COLO668 (cell line): ENCODE results near the gene SMG6.
A peak's percentile ranks its signal among the peaks of the same experiment; 100 is the strongest.
"Not testable (repeated sequence)": the region's sequence is repeated elsewhere in the genome, so short reads cannot be mapped to it uniquely, and the experiment has no call there.

Experiments
- DNase-seq: peaks from one replicate; lab custom pipeline; 2025; ENCODE audit not compliant: unreplicated experiment; lab: John Stamatoyannopoulos, UW

SMG6 gene

DNA sequence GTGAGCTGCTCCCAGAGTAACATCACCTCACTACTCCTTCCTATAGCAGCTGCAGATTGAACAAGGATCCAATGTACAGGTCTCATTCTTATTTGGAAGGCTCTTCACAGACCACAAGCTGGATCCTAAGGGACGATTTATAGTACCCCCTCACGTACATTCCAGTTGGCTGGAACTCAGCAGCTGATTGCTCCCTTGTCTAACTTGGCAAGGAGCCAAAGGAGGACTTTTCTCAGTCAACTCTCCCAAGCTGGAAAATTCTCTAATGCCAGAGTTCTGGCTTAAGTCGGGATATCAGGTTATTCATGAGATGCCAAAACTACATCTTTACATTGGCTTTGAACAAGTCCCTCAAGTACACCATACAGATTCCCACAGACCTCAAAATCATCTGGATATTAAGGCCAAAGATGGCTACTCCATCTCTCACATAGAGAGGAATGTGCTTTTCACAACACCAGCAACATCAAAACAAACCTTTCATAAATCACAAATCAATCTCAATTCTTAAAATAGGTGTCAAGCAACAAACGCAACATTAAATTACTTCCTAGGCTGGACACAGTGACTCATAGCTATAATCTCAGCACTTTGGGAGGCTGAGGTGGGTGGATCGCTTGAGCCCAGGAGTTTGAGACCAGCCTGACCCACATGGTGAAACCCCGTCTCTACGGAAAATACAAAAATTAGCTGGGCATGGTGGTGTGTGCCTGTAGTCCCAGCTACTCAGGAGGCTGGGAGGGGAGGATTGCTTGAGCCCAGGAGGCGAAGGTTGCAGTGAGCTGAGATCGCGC lies 39.3 kb downstream of the SMG6 start:
- no peak for DNase-seq

DNA sequence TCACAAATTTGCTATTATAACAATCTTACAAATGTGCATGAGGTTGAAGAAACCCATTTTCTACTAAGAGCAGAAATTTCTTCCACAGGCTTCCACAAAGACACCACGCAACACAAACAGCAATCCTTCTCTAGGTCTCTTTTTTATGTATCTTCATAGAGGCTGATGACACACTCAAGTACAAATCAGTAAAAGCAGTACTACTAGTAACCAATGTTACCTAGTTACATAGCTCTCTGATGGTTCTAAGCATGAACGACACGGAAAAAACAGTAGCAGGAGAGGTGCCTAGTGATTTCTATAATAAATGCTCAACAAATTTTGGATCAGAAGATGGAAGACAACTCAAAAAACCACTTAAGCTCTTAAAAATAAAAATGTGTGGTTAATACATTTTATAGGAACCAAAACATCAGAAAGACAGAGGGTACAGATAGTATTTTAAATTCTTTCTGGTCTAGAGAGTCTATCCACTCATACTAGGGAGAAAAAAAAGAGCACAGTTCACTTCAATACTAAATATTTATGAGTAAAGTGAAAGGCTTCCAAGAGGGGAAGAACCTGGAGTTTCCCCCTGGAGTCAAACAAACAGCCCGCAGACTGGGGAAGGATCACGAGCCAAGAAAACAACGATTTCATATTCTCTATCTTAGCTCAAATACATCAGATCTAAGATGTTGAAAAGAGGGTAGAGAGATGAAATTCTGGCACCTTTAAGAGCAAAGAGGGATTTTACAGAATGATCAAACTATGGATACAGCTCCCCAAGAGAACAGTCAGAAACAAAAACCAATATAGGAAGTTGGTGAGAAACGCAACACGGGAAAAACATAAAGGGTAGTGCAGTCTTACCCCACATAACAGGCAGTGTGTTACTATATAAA lies 40.2 kb downstream of the SMG6 start:
- DNase-seq, result no peak

DNA sequence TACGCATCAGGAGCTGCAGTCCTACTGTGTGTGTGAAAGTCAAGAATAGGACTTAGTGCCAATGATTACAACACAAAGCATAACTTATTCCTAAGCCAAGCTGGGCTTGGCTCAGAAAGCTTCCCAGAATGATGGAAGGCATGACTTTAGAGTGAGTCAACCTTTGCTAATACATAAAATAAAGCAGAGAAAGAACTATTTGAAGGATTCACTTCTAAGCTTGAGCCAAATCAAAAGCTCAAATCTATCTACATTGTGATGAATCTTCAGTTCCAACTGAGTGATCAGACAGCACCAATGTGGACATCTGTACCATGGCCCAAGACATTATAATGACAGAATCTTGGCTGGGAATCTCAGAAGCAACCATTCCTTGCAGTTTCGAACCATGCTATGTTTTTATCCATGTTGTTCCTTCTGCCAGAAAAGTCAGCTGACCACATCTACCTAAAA lies 41.4 kb downstream of the SMG6 start:
- no peak for DNase-seq

DNA sequence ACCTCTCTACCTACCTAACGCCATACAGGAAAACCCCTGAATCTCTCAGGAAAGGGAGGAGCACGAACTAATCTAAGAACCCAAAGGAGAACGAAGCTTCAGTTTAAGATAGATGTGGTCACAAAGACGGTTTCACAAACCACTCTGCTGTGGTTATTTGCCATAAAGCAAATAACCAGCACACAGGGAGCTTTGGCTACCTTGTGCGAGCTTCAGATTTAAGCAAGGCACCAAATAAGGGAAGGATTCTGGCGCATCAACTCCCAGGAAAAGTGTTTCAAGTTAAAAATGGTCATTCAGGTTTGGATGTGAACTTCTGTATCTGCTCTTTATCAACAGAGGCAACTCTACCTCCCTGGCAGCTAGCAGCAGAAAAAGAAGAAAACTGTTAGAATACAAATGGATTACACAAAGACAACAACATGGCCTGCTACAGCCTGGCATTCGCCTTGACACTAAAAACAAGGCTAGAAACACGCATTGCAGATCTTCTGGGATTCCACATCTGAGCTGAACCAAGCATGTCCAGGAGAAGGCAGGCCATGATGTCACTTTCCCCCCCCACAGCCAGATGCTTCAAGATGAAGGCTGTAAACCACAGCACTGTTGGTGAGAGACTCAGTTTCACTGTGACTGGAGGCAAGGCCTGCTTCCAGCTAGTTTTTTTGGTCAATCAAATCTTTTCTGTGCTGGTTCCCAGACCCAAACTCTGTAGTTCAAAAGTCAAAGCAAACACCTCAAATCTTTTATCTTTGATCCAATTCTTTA lies 43.6 kb downstream of the SMG6 start:
- DNase-seq, result no peak

DNA sequence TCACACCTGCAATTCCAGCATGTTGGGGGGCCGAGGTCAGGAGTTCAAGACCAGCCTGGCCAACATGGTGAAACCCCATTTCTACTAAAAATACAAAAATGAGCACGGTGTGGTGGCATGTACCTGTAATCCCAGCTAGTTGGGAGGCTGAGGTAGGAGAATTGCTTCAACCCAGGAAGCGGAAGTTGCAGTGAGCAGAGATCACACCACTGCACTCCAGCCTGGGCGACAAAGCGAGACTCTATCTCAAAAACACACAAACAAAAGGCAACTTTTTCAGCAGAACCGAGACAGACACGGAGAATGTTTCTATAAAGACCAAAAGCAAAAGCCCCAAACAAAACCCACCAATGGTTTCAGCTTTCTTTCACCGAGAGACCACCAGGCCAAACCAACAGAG lies 44.8 kb downstream of the SMG6 start:
- DNase-seq, result not testable (repeated sequence)

DNA sequence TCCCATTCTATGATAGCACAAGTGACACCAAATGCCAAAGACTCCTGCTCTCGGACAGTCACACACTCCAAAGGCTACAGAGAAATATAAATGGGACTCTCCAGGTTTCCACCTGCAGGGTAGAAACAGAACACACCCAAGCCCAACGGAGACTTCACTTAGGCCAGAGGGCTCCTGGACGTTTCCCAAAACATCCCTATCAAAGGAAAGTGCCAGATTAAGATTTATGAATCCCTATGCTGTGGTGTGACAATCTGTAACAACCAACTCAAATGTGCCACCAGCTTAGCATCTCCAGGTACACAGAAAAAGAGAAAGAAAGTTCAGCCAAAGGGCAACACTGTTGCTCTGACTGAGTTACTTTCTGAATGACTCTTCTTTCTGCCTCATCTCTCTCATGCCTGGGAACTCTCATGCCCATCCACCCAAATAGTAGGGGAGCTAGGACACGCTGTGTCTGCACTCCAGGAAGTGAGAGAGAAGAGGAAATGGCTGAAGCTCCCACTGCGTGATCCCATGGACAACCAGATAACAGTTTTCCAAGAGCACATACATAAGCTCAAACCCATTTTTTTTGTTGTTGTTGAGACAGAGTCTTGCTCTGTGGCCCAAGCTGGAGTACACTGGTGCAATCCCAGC lies 49.7 kb downstream of the SMG6 start:
- no peak for DNase-seq

DNA sequence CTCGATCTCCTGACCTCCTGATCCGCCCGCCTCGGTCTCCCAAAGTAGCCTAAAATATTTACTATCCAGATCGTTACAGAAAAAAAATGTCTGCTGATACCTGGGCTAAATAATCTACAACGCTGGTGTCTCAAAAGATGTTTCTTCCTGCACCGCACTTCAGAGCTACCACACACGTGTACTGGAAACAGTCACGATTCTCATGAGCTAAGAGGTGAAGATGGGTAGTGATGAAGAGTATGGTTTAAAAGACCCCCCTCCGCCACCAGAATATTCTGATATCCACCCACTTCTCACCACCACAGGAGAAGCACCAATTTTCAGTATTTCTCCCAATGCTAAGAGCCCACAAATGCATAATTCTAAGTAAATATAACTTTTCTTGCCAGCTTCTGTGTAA lies 50.2 kb downstream of the SMG6 start:
- no peak for DNase-seq

DNA sequence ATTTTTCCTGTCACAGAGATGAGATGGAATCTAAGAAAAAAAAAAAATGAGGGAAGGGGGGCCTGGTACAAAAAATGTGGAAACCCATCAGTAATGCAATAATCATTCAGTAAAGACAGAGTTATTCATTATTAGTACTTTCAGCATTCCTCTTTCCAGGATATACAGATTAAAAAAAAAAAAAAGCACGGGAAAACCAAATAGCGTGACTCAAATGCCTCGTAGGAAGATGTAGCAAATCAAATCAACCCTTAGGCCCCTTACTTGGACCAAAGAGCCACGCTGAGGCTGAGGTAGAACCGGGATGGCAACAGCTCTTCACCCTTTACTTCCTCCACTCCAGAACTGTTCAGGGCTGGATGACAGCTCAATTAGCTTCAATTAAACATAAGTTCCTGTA lies 52.5 kb downstream of the SMG6 start:
- DNase-seq, result no peak

DNA sequence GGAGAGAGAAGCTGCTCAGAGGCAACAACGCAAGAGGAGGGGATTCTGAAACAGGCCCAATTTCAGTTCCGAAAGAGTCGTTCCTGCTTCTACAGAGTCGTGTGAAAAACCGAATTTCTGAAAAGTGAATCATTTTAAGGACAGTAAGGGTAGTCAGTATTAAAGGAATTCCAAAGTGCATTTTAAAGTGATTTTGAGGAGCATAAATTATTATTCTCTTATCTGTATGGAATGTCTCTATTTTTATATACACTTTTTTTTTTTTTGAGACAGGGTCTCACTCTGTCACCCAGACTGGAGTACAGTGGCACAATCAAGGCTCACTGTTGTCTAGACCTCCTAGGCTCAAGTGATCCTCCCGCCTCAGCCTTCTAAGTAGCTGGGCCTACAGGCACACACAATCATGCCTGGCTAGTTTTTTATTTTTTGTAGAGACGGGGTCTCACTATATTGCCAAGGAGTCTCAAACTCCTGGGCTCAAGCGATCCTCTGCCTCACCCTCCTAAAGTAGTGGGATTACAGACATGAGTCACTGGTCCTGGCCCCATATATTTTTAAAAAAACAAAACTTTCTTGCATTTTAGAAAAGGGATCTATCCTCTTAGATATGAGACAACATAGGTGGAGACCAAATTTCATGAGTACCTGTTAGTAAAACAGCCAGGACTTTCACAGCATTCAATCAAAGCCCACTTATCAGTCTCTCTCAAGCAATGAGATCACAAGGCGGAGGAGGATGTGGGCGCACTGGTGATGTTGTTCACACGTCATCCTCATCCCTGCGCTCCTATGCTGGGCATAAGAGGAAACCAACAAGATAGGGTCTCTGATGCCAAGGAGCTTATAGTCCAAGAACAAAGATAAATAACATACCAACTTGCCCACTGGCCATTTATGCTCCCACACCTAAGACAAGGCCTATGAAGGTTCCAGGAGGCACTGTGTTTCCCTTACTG lies 53.2 kb downstream of the SMG6 start:
- no peak for DNase-seq

DNA sequence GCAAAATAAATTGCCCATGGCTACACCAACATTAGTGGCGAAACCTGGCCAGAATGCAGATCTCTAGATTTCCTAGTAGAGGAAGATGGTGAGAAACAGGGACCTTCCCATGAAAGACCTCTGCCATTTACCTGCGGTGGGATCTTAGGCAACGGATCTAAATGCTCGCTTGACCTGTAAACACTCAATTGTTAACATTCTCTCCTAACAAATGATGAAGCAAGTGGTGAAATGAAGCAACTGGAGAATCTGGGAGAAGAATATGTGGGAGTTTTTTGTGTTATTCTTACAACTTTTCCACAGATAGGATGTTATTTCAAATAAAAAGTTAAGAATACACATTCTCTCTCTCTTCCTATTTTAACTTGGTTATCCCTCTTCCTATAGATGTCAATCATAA lies 56.6 kb downstream of the SMG6 start:
- DNase-seq, result no peak

DNA sequence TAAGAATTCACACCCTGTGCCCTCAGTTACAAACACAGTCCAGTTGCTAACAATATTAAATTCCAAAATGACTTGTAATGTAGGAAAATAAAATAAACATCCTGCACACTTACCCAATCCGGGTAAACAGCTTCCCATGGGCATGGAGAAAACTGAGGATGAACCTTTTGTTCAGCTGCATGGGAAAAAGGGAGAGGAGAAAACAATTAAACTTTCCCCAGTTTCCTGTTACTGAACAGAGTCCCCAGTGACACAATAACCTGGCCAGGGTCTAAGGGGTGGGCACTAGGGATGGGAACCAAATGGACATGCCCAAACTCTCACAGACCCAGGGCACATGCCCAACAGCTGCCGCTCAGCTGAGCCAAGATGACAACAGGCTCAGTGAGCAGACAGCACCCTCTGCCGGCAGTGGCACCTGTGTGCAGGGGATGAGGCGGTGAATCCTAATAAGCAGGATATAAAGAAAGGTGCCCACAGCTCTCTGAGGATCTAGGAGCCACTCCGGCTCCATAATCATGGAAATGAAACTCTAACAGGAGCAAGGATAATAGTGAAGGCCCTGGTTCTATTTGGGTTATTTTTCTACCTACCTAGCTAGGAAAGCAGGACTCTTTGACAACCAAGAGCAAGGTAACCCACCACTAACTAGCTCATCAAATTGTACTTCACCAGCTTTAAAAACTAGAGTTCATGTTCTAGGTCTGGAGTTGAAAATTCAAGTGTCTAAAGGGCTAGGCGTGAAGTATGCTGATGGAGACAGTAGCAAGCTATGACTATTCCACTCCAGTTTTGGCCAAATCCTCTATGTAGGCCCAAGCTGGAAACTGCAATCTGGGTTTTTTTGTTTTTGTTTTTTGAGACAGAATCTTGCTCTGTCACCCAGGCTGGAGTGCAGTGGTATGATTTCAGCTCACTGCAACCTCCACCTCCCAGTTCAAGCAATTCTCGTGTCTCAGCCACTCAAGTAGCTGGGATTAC lies 58.8 kb downstream of the SMG6 start:
- peak; percentile 66 for DNase-seq

DNA sequence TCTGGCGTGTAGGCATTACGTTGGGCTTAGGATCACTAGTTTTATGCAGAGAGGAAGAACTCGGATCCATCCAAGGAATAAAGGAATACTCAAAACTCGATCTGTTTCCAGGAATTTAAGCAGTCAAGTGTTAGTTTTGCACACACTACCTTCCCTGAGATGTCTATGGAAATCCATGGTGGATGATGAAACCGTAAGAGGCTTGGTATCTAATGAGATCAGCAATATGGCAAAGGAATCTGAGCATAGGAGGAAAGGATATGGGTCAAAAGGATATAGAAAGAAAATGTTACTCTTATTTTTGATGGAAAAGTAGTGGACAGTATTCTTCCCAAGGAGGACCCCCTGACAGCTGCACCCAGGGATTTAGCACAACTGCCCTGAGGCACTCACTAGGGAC lies 59.6 kb downstream of the SMG6 start:
- no peak for DNase-seq

DNA sequence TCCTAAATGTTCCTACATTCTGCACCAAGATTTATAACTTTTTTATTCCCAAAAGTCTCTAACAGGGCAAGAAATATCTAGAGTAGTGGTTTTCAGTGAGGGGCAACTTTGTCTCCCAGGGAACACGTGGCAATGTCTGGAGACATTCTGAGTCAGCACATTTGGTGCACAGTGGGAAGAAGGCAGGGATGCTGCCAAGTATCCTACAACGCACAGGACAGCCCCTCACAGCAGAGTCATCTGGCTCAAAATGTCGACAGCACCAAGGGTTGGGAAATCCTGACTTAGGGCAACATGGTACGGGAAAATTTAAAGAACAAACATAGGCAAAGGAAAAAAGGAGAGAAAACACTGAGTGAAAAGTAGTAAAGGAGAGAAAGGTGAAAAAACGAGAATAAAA lies 61.8 kb downstream of the SMG6 start:
- no peak for DNase-seq

DNA sequence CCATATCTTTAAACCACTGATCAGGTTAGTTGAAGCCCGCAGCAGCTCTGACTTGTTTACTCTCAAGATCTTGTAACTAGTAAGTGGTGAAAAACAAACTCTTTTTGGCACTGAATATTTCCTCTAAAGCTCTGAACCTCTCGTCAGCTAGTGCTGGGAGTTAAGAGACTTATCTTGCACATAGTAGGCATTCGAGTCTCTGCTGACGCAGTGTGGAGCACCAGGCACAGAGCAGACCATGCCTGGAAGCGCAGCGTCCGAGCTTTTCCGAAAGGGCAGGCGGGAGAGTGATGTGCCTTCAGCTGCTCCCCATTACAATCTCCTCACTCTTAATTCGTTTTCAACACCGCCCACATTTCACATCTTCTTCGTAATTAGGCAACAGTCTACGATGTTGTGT lies 63.0 kb downstream of the SMG6 start:
- no peak for DNase-seq

DNA sequence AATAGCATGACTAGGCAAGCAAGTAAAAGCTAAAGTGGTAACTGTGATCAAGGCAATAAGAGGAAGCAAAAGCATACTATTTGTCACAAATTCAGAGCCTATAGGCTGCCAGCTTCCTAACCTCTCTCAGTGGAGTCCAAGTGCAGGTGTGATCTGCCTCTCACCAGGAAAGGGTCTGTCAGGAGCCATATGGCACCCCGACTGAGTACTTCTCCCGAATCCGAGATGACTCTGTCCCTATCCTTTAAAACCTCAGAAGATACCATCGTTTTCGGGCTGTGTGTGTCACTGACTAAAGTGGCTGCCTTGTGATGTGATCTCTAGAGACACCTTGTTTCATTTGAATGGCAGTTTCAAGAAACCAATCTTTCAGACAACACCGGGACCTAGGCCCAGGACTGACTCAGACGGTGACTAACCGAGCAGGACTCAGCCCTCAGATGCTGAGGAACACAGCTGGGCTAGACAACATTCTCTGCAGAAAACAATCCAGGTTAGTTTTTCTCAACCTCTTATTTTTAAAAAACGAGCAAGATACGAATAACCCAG lies 63.6 kb downstream of the SMG6 start:
- no peak for DNase-seq

DNA sequence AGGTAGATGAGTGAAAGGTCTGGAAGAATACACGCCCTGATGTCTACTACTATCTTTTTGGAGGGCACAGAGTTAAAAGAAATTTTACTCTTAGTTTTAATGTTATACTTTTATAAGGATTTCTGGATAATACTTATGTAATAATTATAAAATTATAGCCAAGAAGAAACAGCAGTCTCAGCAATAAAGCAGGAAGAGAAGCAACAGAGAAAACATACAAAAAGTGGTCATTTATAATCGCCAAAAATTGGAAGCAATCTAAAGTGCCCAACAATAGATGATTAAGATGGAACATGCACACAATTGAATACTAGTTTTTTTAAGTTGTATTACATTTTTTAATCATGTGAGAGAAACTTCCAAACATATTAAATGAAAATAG lies 64.4 kb downstream of the SMG6 start:
- no peak for DNase-seq

DNA sequence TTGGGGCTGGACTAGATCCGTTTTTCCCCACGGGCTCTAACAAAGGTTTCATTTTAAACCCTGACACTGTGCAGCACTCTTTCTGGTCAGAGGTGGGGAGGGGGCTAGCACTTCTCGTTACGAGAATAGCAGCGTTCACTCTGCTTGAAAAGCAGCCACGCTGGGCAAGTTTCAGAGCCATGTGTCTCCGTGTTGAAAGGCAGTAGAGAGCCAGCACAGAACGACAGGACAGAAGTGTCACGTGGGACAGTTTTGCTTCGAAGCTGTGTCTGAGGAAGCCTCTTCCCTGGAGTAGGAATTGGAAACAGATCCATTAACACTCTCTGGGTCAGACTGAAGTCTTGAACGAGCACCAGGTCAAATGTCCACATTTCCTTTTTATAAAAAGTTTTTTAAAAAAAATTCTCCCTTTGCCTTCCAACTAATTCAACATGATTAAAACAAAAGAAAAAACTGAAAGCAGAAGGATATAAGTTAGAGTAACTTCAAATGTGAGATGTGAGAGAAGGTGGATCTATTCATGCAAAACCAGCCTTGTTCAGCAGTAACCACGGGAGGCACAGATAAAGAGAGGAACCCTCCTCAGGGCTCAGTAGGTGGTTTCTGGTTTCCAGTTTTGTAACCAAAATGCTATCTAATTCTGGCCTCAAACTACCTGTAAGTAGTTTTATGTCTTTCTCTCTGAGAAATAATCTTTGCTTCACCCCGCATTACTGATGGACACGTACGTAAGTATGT lies 65.0 kb downstream of the SMG6 start:
- DNase-seq, result no peak

DNA sequence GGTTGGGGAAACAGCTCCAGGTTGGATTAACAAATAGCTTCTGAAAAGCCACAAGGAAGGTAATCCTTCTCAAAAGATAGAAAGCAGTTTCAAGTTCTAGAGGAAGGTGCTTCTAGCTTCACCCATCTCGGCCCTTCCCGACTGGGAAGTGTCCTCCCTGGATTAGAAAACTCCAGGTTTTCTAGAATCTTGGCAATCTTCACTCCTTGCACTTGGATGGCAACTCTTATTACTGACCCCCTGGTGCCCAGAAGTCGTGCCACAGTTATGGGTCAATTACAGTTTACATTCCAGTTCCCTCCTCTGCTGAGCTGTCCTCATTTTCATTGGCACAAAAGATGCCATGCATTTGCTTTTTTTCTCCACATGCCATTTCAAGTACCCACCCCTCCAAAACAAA lies 65.6 kb downstream of the SMG6 start:
- DNase-seq, result no peak
